K562 (cell line): ENCODE data around the gene MAB21L3. TPM values are rescaled to one million over a fixed set of nuclear protein-coding genes. Genes with fewer than 3 reads are reported as not detected.

Experiments
- ATAC-seq: fragments of 200-7000 bp; cut with Tn5 transposase; 3 replicates; pipeline ENCODE4 v1.9.1; 2020; ENCODE audit warnings: moderate library complexity
- BruUV-seq: library from RNA; stranded (reverse); fragments of 400-500 nt; replicated peaks from 2 replicates; lab custom pipeline; 2021; lab: Mats Ljungman, UMichigan
- CTCF ChIA-PET: fragments of 300-600 bp; formaldehyde crosslinking; extraction: SDS; loops from one replicate; lab custom pipeline; 2021; ENCODE audit warnings: low intra/inter-chr PET ratio; lab: Yijun Ruan, JAX
- POLR2A ChIA-PET: fragments of 300-600, 350-650 bp; sonication (Branson Sonifier 250); formaldehyde crosslinking; extraction: SDS; loops from one replicate; lab custom pipeline; 2021; ENCODE audit warnings: antibody characterized with exemption, inconsistent platforms; lab: Yijun Ruan, JAX
- DNase-seq, 4 experiments: peaks; one replicate each; pipeline versions ENCODE4 v3.0.0 to v3.0.0-alpha.2; 2011 to 2018; ENCODE audit warnings: low spot score in 3 of 4, mixed read lengths in 3 of 4; ENCODE audit errors: extremely low read depth in 1 of 4
- FAIRE-seq: peaks from 2 replicates; lab custom pipeline; 2011; peaks lifted over from hg19 to GRCh38; lab: Jason Lieb, UNC
- H2AFZ ChIP-seq: 2 replicates; pipeline ENCODE4 v1.6.0; 2011; ENCODE audit warnings: low read depth, low read length, control low read depth, inconsistent platforms
- H3K27ac ChIP-seq: fragments of 200-600 bp; 3 replicates; pipeline ENCODE4 v1.8.0; 2011; ENCODE audit warnings: low read depth, mild to moderate bottlenecking, control low read depth, inconsistent platforms, low read length, moderate library complexity, mixed read lengths; ENCODE audit errors: extremely low read depth
- H3K27me3 ChIP-seq, 2 experiments: fragments of 300-600 bp in 1 of 2; 2 replicates in 1 of 2; 3 replicates in 1 of 2; pipeline versions ENCODE4 v1.6.0 to v1.8.0; 2011; ENCODE audit warnings: inconsistent platforms in 2 of 2, low read length in 2 of 2, mild to moderate bottlenecking in 1 of 2, mixed read lengths in 1 of 2, moderate library complexity in 1 of 2; ENCODE audit not compliant: control insufficient read depth in 2 of 2, insufficient read depth in 2 of 2
- H3K36me3 ChIP-seq: fragments of 300-600 bp; 3 replicates; pipeline ENCODE4 v1.8.0; 2011; ENCODE audit warnings: mild to moderate bottlenecking, low read length, inconsistent platforms; ENCODE audit not compliant: control insufficient read depth, insufficient read depth
- H3K4me1 ChIP-seq, 2 experiments: fragments of 200-600 bp in 1 of 2; replicated peaks in 1 of 2; 2 replicates in 1 of 2; 3 replicates in 1 of 2; pipeline versions ENCODE4 v1.5.1 to v1.8.0; 2011; ENCODE audit warnings: inconsistent platforms in 2 of 2, low read length in 2 of 2, mild to moderate bottlenecking in 1 of 2, mixed read lengths in 1 of 2, moderate library complexity in 1 of 2; ENCODE audit not compliant: control insufficient read depth in 2 of 2, insufficient read depth in 2 of 2
- H3K4me2 ChIP-seq: 2 replicates; pipeline ENCODE4 v1.6.1; 2011; ENCODE audit warnings: low read length, control low read depth, inconsistent platforms, mixed read lengths; ENCODE audit not compliant: insufficient read depth
- H3K4me3 ChIP-seq: fragments of 200-600 bp; sonication (generic), shearing (Covaris generic); 2 replicates; pipeline ENCODE4 v1.5.1; 2016; ENCODE audit warnings: control low read depth, inconsistent platforms
- H3K79me2 ChIP-seq: fragments of 200-600 bp; 3 replicates; pipeline ENCODE4 v1.8.0; 2011; ENCODE audit warnings: low read length, inconsistent platforms; ENCODE audit not compliant: control insufficient read depth, insufficient read depth
- H3K9ac ChIP-seq, 2 experiments: 2 replicates each; pipeline versions ENCODE4 v1.6.0 to v1.6.1; 2011; ENCODE audit warnings: low read depth in 2 of 2, low read length in 2 of 2, control low read depth in 1 of 2, inconsistent platforms in 1 of 2, mild to moderate bottlenecking in 1 of 2, mixed read lengths in 1 of 2; ENCODE audit not compliant: insufficient read depth in 1 of 2
- H3K9me1 ChIP-seq: one replicate; pipeline ENCODE4 v1.6.0; 2011; ENCODE audit warnings: inconsistent platforms, mild to moderate bottlenecking, low read length, moderate library complexity; ENCODE audit not compliant: control insufficient read depth, insufficient read depth
- H3K9me3 ChIP-seq: replicated peaks from 2 replicates; pipeline ENCODE4 v1.5.1; 2011; ENCODE audit warnings: low read depth, low read length, inconsistent platforms; ENCODE audit not compliant: control insufficient read depth, insufficient read depth
- H4K20me1 ChIP-seq: replicated peaks from 2 replicates; pipeline ENCODE4 v1.6.1; 2011; ENCODE audit warnings: low read length, inconsistent platforms, mixed read lengths; ENCODE audit not compliant: control insufficient read depth, insufficient read depth
- FOXA1 ChIP-seq: fragments of 450-650 bp; IDR thresholded peaks from 2 replicates; pipeline ENCODE4 v1.6.1; 2016; ENCODE audit warnings: mild to moderate bottlenecking, borderline replicate concordance
- FOXM1 ChIP-seq, 2 experiments: fragments of 450-650 bp in 1 of 2; sonication (generic) in 1 of 2; formaldehyde crosslinking in 1 of 2; IDR thresholded peaks; 2 replicates each; pipeline versions ENCODE4 v1.6.1 to v1.9.0; 2017 to 2022; ENCODE audit warnings: low read depth in 2 of 2, mild to moderate bottlenecking in 2 of 2, missing genetic modification reagents in 1 of 2, moderate library complexity in 1 of 2
- GABPB2 ChIP-seq: fragments of 250-450 bp; sonication (Bioruptor Pico); conservative IDR thresholded peaks from 2 replicates; pipeline ENCODE4 v1.5.1; 2021; ENCODE audit warnings: mild to moderate bottlenecking
- HEY1 ChIP-seq: fragments of 250-450 bp; sonication (Bioruptor Pico); IDR thresholded peaks from 2 replicates; pipeline ENCODE4 v1.5.0; 2020; ENCODE audit warnings: mild to moderate bottlenecking, moderate library complexity, borderline replicate concordance
- HMG20B ChIP-seq: fragments of 250-450 bp; sonication (Bioruptor Pico); IDR thresholded peaks from 2 replicates; pipeline ENCODE4 v1.5.0; 2021; ENCODE audit warnings: mild to moderate bottlenecking
- MCM7 ChIP-seq, 2 experiments: fragments of 450-650 bp; IDR thresholded peaks; 2 replicates each; pipeline ENCODE4 v1.6.1; 2016 to 2018
- NELFE ChIP-seq: IDR thresholded peaks from 2 replicates; pipeline ENCODE4 v1.6.1; 2011; ENCODE audit warnings: mild to moderate bottlenecking; ENCODE audit not compliant: insufficient read depth, insufficient read length
- NFIC ChIP-seq: fragments of 450-650 bp; IDR thresholded peaks from 2 replicates; pipeline ENCODE4 v1.6.1; 2017; ENCODE audit warnings: mild to moderate bottlenecking, inconsistent platforms
- PHF8 ChIP-seq: fragments of 200-600 bp; sonication (generic); IDR thresholded peaks from 2 replicates; pipeline ENCODE4 v1.6.1; 2012; ENCODE audit warnings: mixed run types, mild to moderate bottlenecking, inconsistent platforms, low read length, moderate library complexity, borderline replicate concordance
- POLR2AphosphoS2 ChIP-seq: IDR thresholded peaks from 2 replicates; pipeline ENCODE4 v1.6.1; 2012; ENCODE audit warnings: low read length, improper control_type of control experiment
- RCOR1 ChIP-seq, 2 experiments: IDR thresholded peaks; 2 replicates each; pipeline ENCODE4 v1.6.1; 2012; ENCODE audit warnings: low read depth in 2 of 2, low read length in 2 of 2, borderline replicate concordance in 1 of 2, improper control_type of control experiment in 1 of 2
- SAFB2 ChIP-seq: fragments of 200-400 bp; formaldehyde crosslinking; IDR thresholded peaks from 2 replicates; pipeline ENCODE4 v1.6.1; 2018; ENCODE audit warnings: borderline replicate concordance, low read length, low read depth, moderate library complexity; ENCODE audit not compliant: severe bottlenecking
- SMARCC2 ChIP-seq: fragments of 450-650 bp; IDR thresholded peaks from 2 replicates; pipeline ENCODE4 v1.6.1; 2017; ENCODE audit warnings: antibody characterized with exemption, moderate library complexity, mild to moderate bottlenecking, low read depth
- STAT5B ChIP-seq: fragments of 250-450 bp; sonication (Bioruptor Pico); IDR thresholded peaks from 2 replicates; pipeline ENCODE4 v1.8.0; 2021; ENCODE audit warnings: mild to moderate bottlenecking, inconsistent platforms
- ZFP30 ChIP-seq: fragments of 250-450 bp; sonication (Bioruptor Pico); IDR thresholded peaks from 2 replicates; pipeline ENCODE4 v1.8.0; 2022; ENCODE audit warnings: moderate library complexity, mild to moderate bottlenecking, inconsistent platforms, borderline replicate concordance
- ZNF146 ChIP-seq: IDR thresholded peaks from one replicate; pipeline ENCODE4 v1.6.1; 2018; ENCODE audit warnings: missing compliant biosample characterization; ENCODE audit not compliant: unreplicated experiment
- ZNF253 ChIP-seq: fragments of 250-450 bp; sonication (Bioruptor Pico); conservative IDR thresholded peaks from 2 replicates; pipeline ENCODE4 v1.6.1; 2021; ENCODE audit warnings: mild to moderate bottlenecking
- ZNF280A ChIP-seq: fragments of 450-650 bp; IDR thresholded peaks from 2 replicates; pipeline ENCODE4 v1.6.1; 2018; ENCODE audit warnings: mild to moderate bottlenecking, low read depth; ENCODE audit not compliant: partially characterized antibody
- ZNF347 ChIP-seq: fragments of 450-650 bp; formaldehyde crosslinking; IDR thresholded peaks from 2 replicates; pipeline ENCODE4 v1.4.0; 2020; ENCODE audit warnings: low read depth, mild to moderate bottlenecking, moderate library complexity
- ZNF444 ChIP-seq: fragments of 250-450 bp; sonication (Bioruptor Pico); IDR thresholded peaks from 2 replicates; pipeline ENCODE4 v1.4.0; 2020; ENCODE audit warnings: mild to moderate bottlenecking, moderate library complexity
- ZNF699 ChIP-seq: fragments of 250-450 bp; sonication (Bioruptor Pico); IDR thresholded peaks from 2 replicates; pipeline ENCODE4 v1.8.0; 2021; ENCODE audit warnings: mild to moderate bottlenecking, moderate library complexity; ENCODE audit not compliant: insufficient replicate concordance
- ZNF79 ChIP-seq: fragments of 250-450 bp; sonication (Bioruptor Pico); IDR thresholded peaks from 2 replicates; pipeline ENCODE4 v1.4.0; 2020; ENCODE audit warnings: low read depth, mild to moderate bottlenecking, moderate library complexity
- WGBS: fragments of 100-300 bp; shearing (Covaris generic); methylation state at CpG from one replicate; pipeline ENCODE4 v1.1.6; 2016; ENCODE audit warnings: low coverage, mixed read lengths; ENCODE audit not compliant: insufficient coverage; ENCODE audit errors: missing lambda C conversion rate; 5-methylcytosine and 5-hydroxymethylcytosine counted together
- in situ Hi-C: fragments of 300-500 bp; cut with MboI; formaldehyde crosslinking; loops from 4 replicates; pipeline ENCODE4 v1.15.0; 2018; ENCODE audit warnings: inconsistent platforms, mixed read lengths
- intact Hi-C: fragments of 100-400 bp; cut with micrococcal nuclease; formaldehyde crosslinking; loops from 2 replicates; pipeline ENCODE4 v1.14.2; 2022
- polyA plus RNA-seq, 8 experiments: library from polyadenylated mRNA; depleted of rRNA in 4 of 8; stranded (reverse) in 5 of 8; unstranded in 3 of 8; fragments of >200 nt; fragmentation: Nextera tagmentation in 2 of 8; fragmentation: Illumina TruSeq in 1 of 8; extraction: Ambion mirVana in 2 of 8; extraction: Trizol in 1 of 8; gene quantifications; 2 replicates each; pipeline versions ENCODE4 v1.2.1 to v1.2.3, GENCODE V29; 2011 to 2014; ENCODE audit warnings: inconsistent platforms in 1 of 8, missing spikeins in 1 of 8
- total RNA-seq, 7 experiments: library from RNA; depleted of rRNA in 6 of 7; stranded (reverse); fragments of >200 nt in 6 of 7; fragmentation: Illumina TruSeq in 2 of 7; extraction: Trizol in 2 of 7; gene quantifications; 2 replicates each; pipeline versions ENCODE4 v1.2.1 to v1.2.3, GENCODE V29; 2011 to 2021; ENCODE audit warnings: low replicate concordance in 1 of 7

Gene MAB21L3
- total and polyA plus RNA-seq, 9 of the 15 experiments (the other 6 are each of a cell fraction or from before 2014, with no cell fraction given): not detected

- TF ChIP-seq SAFB2 (no peak), SMARCC2 (no peak), ZNF253 (CRISPR knock-in tag) (no peak), NFIC (no peak), POLR2AphosphoS2 (no peak), GABPB2 (CRISPR knock-in tag) (no peak), FOXA1 (no peak), ZNF347 (CRISPR knock-in tag) (no peak), NELFE (no peak), STAT5B (no peak), MCM7 (IDR thresholded peaks at IDR 0.05) (no peak), PHF8 (no peak)
Measured at GRCh38 chr1:116148967-116149366, 37.8 kb downstream of the MAB21L3 start (continued).

GRCh38 chr1:116150368-116150767, 39.2 kb downstream of the MAB21L3 start:
- intact Hi-C loops (loop anchor here (5.0 kb wide), 3 partner anchors 212 to 337 kb away; no protein-coding TSS in a partner anchor), in situ Hi-C loops (no loop called here)
- H3K4me3 ChIP-seq: no peak overlapping the region
- peaks cover 7% of the 10 kb centered on the region in 2 experiments; a peak in 2 of 5 replicates for H3K27me3 ChIP-seq
- DNase-seq (no peak), ATAC-seq (no peak), FAIRE-seq (no peak)
- H3K9me3 ChIP-seq: no peaks in the 10 kb centered on the region
- no peak overlapping the region for H3K27ac ChIP-seq
- no peaks in the 10 kb centered on the region for H3K79me2 ChIP-seq
- ChIA-PET POLR2A (interaction anchor here (0.6 kb wide), 1 partner anchor 1051 kb away, joined by 3 read pairs; no protein-coding TSS in a partner anchor), CTCF (interaction anchor here (3.6 kb wide), 1 partner anchor 335 kb away, joined by 30 read pairs; no protein-coding TSS in a partner anchor)
- no peak overlapping the region for H3K4me2 ChIP-seq
- H3K4me1 ChIP-seq: peaks cover 0 to 7% of the 10 kb centered on the region in 2 experiments; a peak in 4 of 5 replicates
- H4K20me1 ChIP-seq: no peaks in the 10 kb centered on the region
- BruUV-seq: no TSS peak
- H3K9ac ChIP-seq: no peak overlapping the region
- no peak overlapping the region for H2AFZ ChIP-seq
- no peaks in the 10 kb centered on the region for H3K36me3 ChIP-seq
- no peaks in the 10 kb centered on the region for H3K9me1 ChIP-seq
- 17% methylated on average over 4 of the region's 4 CpGs for WGBS
- no peak for TF ChIP-seq FOXM1 (IDR thresholded peaks at IDR 0.05; ENCODE audit: low read depth)
- no peak for TF ChIP-seq FOXM1 (CRISPR knock-in tag; IDR thresholded peaks at IDR 0.05; ENCODE audit: low read depth)
- no peak for TF ChIP-seq RCOR1 (IDR thresholded peaks at IDR 0.05; ENCODE audit: borderline replicate concordance in 1 of 2, low read depth in 2 of 2, low read length in 2 of 2)
- TF ChIP-seq ZFP30: no peak
- TF ChIP-seq ZNF280A: no peak
- no peak for TF ChIP-seq ZNF444 (CRISPR knock-in tag)
- no peak for TF ChIP-seq HEY1 (CRISPR knock-in tag)
- no peak for TF ChIP-seq ZNF79 (CRISPR knock-in tag)
- TF ChIP-seq HMG20B (CRISPR knock-in tag): no peak
- TF ChIP-seq ZNF146 (CRISPR knock-in tag): no peak
- TF ChIP-seq ZNF699 (CRISPR knock-in tag): no peak
